Activated CD4-positive, alpha-beta T cell treated with anti-CD3 and anti-CD28 coated beads for 48 hours (primary cell): Measurements from ENCODE around the gene SHISA6.

Experiments used
- DNase-seq: peaks from one replicate; pipeline ENCODE4 v3.0.0-alpha.2; 2020

SHISA6 gene

DNA sequence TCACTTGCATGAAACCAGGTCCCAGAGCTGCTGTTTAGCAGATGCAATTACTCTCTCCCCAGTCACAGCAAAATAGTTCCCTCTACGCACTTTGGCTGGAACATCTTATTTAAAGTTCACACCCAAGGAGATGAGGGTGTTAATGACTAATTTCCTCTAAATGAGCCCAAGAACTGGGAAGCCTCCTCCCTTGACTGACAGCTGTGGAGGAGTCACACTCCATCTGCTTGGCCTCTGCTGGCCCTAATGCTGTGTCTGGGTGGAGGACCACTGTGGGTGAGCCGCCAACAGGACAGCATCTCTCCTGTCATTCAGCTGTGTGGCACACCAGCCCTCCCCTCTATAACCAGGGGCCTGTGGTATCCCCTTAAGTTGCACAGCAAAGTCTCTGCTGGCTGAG is 115.4 kb downstream of the SHISA6 start:
- no peak for DNase-seq

DNA sequence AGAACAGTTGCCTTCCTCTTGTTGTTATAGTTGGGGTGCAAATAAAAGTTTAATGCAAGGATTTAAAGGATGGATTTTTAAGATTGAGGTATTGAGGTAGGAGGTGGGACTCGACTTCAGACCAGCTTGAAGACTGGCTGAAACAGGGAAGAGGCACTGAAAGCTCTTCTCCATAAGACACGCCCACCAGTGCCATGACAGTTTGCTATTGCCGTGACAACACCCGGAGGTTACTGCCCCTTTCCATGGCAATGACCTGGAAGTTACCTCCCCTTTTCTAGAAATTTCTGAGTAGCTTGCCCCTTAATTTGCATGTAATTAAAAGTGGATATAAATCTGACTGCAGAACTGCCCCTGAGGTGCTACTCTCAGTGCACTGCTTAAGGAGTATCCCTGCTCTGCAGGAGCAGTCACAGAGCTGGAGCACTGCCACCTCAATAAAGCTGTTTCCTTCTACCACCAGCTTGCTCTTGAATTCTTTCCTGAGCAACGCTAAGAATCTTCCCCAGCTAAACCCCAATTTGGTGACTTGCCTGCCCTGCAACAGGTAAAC is 122.6 kb downstream of the SHISA6 start:
- DNase-seq, result no peak

DNA sequence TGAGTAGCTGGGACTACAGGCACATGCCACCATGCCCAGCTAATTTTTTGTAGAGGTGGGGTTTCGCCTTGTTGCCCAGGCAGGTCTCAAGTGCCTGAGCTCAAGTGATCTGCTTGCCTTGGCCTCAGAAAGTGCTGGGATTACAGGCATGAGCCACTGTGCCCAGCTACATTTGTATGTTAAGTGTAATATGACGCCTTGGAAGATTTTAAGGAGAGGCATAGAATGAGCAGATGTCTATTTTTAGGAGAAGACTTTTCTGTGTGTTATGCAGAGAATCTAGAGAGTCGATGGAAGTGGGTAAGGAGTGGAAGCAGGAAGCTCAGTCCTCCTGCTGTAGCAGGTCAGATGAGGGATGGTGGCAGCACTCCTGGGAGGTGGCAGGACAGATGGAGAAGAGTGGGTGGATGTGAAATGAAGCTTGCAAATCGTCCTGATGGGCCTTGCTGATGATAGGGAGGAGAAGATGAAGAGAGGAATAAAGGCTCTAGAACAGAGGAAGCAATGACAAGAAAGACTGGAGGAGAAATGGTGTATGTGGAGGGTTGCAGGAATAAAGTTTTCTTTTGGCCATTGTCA is 125.3 kb downstream of the SHISA6 start:
- DNase-seq, result no peak

DNA sequence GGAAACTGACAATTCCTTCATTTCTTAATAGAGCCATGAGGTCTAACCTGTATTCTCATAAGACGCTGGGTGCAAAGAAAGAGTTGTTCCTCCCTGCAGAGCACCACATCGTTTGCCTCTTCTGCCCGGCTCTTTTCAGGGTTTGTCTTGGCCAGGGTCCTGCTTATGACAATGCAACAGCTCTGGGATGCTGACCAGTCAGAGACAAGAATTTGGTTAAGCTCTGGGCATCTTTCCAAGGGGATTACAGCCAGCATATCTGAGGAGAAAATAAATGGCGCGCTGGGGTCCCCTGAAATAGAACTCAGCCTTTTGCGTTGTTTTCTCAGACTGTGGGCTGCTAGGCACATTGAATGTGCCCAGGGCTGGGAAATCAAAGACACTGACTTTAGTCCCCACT is 128.6 kb downstream of the SHISA6 start:
- no peak for DNase-seq

DNA sequence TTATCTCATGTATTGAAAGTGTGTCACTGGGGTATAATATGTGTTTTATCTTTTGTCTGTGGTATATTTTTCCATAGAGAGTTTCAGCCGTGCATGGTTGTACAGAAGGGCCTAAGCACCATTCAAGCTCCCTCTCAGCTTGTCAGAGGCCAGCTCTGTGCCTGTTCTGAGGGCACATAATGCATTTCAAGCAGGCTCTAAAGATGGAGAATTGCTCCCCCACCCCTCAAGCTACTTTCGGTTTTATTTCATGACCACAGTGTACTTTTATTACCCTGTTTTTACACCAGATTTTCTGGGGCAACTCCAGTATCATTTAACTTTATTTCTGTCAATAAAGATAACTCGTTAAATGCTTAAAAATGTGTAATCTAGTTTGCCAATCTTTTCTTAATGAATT is 131.7 kb downstream of the SHISA6 start:
- DNase-seq, result no peak

DNA sequence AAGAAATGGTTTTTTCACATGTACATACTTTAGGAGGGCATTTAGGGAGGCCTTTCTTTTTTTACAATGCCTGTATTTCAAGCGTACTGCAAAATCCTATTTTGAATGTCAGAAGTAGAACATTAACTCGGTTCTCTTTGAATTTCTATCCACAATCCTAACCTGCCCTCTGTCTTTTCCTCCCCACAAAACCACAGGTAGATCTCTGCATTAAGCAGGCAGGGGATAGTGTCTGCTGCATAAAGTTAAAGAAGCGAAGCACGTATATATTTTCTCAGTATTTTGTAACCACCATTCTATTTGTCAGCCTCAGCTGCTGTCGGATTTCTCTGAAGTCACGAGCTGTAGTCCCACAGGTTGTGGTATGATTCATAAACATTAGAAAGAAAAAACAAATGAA is 137.5 kb downstream of the SHISA6 start:
- DNase-seq, result no peak

DNA sequence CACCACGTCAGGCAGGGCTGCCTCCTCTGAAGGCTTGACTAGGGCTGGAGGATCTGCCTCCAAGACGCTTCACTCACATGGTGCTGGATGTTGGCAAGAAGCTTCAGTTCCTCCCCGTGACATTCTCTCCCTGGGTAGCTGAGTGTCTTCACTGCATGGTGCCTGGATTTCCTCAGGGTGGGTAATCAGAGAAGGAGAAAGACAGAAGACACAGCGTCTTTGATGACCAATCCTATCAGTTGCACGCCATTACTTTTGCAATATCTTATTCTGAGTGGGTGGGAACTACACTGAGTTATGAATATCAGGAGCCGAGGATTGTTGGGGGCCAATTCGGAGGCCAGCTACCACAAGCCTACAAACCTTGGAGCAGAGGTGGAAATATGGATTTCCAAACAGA is 139.7 kb downstream of the SHISA6 start:
- no peak for DNase-seq

DNA sequence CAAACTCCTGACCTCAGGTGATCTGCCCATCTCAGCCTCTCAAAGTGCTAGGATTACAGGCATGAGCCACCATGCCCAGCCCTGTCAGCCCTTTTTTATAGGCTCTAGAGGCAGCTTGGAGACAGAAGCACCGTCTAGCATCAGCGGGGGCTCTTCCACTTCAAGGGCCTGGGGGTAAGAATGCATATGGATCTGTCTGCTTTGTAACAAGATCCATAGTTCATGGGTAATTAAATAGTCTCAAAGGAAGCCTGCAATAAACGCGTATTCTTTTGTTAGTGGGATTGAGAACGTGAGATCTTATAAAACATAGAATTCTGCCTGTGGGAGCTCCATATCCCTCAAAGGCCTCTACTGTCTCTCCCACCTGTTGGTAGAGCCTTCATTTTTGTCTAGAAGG is 142.1 kb downstream of the SHISA6 start:
- no peak for DNase-seq

DNA sequence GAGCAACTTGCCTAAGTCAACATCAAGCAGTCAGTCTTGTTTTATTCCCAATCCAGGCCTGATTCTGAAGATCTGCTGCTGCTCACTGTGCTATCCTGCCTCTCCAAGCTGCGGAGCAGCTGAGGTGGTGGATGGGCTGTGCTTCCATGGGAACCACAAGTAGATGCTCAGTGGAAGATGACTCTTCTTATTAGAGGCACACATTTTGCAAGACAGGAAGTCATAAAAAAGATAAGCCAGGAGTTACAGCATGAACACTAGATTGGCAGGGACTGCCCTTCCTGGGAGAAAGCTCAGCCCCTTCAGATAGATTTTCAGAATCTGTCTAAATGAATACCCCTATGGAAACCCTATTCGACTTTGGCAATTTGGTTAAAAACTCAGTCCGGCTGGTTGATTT is 143.1 kb downstream of the SHISA6 start:
- no peak for DNase-seq

DNA sequence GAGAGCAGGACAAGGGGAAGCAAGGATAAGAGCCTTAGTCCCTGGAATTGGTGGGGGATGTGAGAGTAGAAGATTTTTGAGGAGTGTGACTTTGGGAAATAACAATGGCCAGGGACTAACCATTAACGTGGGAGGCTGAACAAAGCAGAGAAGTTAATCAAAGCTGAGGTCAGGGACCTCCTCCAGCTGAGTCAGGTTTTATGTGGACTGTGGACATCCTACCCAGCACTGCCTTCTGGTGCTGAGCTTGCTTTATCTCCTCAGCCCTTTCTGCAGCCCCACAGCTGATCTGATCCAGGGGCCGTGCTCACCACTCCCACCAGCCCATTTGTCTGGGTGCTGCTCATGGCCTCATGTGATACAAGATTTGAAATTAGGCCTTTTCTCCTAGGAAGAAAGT is 146.6 kb downstream of the SHISA6 start:
- no peak for DNase-seq

DNA sequence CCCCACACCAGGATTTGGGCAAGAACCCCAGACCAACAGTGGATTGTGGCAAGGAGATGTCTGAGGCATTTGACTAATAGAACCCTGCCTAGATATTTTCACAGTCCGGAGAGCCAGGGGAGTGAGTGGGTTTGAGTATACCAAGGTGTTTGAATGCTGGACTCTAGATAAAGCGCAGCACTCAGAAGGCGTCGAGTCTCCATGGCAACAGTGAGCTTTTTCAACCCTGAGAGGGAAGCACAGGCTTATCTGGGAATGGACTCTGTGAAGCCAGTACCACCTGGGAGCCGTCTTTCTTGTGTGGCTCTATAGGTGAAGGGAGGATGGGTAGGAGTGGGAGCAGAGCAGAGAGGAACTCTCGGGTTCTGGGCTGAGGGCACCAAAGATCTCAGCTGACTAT is 147.0 kb downstream of the SHISA6 start:
- no peak for DNase-seq

DNA sequence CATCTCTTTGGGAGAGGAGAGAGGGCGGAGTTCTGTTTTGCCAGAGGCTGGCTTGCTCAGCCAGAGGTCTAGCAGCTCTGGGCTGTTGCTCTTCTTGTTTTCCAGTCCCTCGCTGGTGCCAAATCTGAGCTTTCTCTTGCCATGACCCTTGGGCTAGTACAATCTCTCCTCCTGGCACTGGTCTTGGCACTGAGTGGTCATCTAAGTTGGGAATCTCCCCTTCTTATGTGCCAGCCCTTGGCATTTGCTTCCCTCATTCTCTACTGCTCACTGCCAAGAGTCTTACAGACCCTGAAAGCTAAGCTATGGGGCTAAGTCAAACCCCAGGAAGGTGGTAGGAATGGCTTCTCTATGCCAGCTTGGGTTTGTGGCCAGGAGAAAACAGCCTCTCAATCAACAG is 148.6 kb downstream of the SHISA6 start:
- no peak for DNase-seq

DNA sequence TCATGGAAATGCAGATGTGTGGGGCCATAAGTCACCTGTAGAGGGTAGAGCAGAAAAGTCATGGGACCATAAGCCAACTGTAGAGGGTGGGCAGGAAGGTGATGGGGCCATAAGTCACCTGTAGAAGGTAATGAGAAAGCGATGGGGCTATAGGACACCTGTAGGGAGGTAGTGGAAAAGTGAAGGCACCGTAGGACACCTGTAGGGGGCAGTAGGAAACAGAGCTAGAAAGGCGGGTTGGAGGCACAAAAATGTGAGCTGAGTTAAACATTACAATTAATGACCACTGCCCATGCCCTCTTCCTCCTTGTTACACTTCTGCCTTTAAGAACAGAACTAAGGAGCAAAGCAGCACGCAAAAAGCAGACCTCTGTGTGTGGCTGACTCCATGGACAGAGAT is 150.1 kb downstream of the SHISA6 start:
- no peak for DNase-seq

DNA sequence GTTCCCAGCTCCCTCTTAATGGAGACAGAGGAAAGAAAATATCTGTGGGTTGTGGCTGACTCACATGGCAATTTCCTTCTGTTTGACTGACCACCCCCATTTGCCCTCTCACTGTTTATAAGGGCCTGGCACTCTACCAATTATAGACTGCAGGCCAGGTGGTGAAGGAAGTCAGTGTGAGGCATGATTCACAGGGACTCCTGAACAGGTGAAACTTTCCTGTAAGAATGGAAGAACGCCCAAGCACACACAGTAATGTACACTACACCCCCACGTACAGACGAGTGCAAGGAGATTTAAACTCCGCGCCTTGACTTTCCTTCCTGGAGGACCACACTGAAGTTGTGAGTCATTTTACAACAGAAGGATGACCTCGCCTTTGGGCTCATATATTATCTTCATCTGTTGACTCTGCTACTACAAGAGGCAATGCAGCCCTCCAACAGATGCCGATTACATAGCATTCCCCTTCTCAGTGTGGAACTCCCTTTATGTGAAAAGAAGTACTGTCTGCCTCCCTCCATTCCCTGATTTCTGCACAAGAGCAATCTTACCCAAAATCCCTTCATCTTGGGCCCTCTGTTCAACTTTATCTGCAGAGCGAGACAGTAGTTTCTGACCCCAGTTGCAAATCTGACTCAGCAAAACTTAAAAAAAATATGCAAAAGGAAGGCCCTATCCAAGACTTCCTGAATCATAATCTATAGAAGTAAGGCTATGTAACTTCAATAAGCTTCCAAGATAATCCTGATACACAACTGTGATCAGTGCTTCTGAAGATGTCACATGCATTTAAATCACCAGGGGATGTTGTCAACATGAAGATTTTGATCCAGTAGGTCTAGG is 163.6 kb downstream of the SHISA6 start:
- DNase-seq, result no peak

DNA sequence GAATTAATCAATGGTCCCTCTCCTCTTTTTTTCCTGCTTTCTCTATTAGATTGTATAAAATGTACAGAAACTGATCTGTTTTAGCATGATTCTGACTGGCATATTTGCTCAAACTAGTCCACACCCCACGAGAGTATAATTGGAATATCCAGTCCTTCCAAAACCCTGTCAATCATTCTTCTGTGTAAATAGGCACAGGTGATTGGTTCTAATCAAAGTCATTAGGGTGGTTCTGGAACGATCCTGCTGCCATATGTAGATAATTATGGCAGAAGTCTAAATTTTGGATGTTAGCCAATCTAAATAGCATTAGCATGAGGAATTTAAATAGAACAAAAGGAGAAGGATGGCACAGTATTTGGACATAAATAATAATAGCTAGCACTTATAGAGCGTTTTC is 165.7 kb downstream of the SHISA6 start:
- no peak for DNase-seq

DNA sequence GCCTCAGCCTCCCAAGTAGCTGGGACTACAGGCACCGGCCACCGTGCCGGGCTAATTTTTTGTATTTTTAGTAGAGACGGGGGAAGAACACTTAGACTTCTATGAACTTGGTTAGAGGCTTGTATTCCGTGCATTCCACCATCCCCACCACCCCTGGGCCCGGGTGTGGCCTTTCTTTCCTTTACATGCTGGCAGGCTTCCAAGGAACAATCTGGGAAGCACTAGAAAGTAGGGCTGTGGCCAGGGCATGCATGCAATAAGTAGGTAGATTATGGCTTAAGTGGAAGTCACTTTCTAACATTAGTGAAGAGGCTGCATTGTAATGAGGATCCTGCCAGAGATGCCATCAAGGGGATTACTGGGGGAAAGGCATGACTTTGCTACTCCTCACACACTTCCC is 171.6 kb downstream of the SHISA6 start:
- DNase-seq, result no peak

DNA sequence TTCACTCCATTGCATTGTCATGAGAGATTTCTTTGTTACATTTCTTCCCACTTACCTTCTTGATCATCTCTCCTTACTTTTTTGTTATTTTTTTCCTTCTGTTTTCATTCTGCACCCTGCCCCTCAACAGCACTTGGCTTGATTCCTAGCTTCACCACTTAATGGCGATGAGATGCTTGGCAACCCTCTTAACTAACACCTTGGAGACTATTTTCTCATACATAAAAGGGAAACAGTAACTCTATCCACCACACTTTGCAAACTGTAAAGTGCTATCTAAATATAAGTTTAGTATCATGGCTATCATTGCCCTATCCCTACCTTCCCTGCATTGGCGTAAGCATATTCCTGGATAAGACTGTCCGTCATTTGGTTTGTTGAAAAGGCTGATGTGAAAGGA is 177.3 kb downstream of the SHISA6 start:
- DNase-seq, result no peak

DNA sequence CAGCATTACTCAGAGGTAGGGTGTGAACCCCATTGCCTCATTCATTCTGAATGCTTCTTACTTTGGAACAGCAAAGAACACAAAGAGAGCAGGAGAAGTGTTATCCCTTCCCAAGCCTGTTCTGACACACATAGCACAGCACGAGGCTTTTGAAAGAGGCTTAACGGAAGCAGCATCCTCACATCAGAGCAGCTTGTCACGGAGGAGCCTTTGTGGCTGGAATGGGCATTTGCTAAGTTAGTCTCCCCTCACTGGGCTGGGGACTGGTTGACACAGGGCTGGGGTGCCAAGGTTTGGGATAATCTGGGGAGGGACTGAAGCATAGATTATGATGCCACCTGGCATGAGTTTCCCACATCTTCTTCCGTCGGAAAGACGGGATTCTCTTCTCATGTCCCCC is 189.7 kb downstream of the SHISA6 start:
- DNase-seq, result no peak

DNA sequence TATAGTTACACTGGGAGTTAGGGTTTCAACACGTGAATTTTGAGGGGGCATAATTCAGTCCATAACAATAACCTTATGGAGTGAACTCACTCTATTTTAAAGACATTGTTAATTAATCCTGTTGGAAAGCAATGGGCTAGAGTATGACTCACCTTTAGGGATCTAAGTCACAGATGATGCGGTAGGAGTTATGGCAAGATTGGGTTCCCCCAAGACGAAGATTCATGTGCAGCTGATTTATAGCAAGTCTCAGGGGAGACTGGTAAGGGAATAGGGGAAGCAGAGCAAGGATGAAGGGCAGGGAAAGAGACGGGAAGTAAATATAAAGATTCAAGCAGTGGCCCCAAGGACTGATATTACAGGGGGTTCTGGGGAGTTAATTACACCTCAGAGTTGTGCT is 197.7 kb downstream of the SHISA6 start:
- DNase-seq, result no peak

DNA sequence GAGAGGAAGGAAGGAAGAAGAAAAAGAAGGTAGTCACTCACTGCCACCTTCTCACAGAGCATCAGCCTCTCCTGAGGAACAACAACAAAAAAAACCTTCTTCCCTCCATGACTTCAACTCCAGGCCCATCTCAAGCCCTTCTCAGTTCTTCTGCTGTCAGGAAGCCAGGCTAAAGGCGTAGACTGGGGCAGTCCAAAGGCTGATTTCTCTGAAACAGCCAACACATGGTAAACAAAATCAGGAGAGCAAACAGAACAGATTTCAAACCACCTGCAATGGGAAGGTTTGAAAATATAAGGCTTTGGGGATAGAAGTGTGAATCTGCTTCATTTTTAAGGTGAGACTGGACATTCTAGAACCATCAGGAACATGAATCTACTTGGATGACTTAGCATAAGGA is 200.0 kb downstream of the SHISA6 start:
- no peak for DNase-seq

DNA sequence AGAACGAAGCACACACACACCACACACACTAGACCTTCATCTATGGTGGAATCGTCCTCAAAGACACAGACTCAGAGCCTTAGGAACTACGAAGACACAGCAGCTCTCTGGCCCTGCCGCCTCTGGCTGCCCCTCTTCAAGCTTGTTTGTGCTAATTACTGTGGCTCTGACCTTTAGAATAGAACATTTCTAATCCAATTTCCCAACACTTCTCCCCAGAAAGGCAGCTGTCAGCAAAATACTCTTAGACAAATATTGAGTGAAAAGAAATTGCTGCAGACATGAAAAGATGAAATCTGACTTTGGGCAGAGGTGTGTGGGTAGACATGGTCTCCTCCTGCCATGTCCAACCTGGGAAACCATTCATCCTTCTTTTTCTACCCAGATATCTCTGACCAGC is 205.3 kb downstream of the SHISA6 start:
- no peak for DNase-seq

DNA sequence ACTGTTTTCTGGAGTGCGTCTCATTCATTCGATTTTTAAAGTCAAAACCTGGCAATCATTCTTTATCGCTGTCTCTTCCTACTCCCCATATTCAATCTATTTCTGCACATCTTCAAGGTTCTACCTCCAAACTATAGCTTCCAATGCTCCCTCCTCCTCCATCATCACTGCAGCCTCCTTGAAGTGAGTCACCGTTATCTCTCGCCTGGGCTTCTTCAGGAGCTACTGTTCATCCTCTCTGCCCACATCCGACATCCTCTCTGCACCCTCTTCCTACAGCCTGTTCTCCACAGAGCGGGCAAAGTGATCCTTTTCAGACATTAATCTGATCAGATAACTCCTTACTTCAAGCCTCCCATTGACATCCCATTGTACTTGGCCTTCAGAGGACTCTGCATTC is 213.1 kb downstream of the SHISA6 start:
- no peak for DNase-seq

DNA sequence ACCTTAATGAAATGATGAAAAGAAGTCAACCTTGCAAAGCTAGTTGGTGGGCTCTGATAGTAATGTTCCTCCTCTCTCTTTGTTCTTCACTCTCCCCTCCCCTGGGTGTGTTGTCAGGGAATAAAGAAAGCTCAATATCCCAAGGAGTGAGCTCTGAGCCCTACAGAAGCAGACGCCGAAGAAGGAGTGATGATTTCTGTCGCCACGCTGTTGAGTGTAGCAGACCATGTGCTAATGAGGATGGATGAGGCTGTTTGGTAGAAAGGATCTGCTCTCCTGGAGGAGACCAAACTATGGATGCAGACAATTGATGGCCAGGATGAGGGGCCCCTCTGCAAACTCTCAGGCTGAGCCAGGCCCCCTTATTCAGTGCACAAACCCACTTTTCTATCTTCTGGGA is 217.3 kb downstream of the SHISA6 start:
- no peak for DNase-seq

DNA sequence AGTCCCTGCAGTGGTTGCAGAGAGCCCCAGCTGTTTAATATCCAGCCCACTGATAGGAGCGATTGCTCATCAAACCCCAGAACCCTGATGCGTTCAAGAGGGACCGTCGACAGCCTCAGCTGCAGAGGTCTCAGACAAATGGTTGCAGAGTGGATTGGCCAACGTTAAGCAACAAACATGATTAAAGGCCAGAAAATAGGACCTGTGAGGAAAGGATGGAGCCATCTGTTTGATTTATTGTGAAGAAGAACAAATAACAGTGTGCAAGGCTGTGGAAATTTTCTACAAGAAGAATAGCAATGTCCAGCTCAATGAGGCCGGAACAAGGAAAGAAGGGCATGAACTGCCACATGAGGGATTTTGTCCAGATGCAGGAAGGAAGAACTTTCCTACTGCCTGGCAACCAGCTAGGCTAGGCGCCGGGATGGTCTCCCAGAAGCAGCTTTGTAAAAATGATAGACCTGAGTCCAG is 218.9 kb downstream of the SHISA6 start:
- no peak for DNase-seq
